HepG2 (cell line): Measurements from ENCODE around the gene FLYWCH1. TPM values are rescaled to one million over a fixed set of nuclear protein-coding genes. Genes with fewer than 3 reads are reported as not detected.

Source experiments
- ADNP ChIP-seq: sonication (generic); formaldehyde crosslinking; IDR thresholded peaks from 2 replicates; pipeline ENCODE4 v1.4.0; 2020; ENCODE audit warnings: missing genetic modification reagents
- AKAP8 ChIP-seq: sonication (generic); formaldehyde crosslinking; IDR thresholded peaks from 2 replicates; pipeline ENCODE4 v1.5.1; 2020; ENCODE audit warnings: mild to moderate bottlenecking, missing genetic modification reagents
- CEBPG ChIP-seq: IDR thresholded peaks from 2 replicates; pipeline ENCODE4 v1.6.1; 2016
- ELK4 ChIP-seq: sonication (generic); formaldehyde crosslinking; IDR thresholded peaks from 2 replicates; pipeline ENCODE4 v1.9.0; 2021; ENCODE audit warnings: missing genetic modification reagents, borderline replicate concordance
- FOXP4 ChIP-seq: sonication (generic); formaldehyde crosslinking; IDR thresholded peaks from 2 replicates; pipeline ENCODE4 v1.4.0; 2020; ENCODE audit warnings: missing genetic modification reagents
- KDM2A ChIP-seq: sonication (generic); formaldehyde crosslinking; IDR thresholded peaks from 2 replicates; pipeline ENCODE4 v1.4.0; 2020; ENCODE audit warnings: low read depth, missing genetic modification reagents, borderline replicate concordance
- MEIS1 ChIP-seq: sonication (generic); formaldehyde crosslinking; IDR thresholded peaks from 2 replicates; pipeline ENCODE4 v1.9.0; 2021; ENCODE audit warnings: mild to moderate bottlenecking, missing genetic modification reagents, moderate library complexity, borderline replicate concordance
- NR2F1 ChIP-seq, 2 experiments: fragments of 450-650 bp in 1 of 2; formaldehyde crosslinking in 1 of 2; IDR thresholded peaks; 2 replicates each; pipeline versions ENCODE4 v1.5.0 to v1.6.1; 2016 to 2020; ENCODE audit warnings: mild to moderate bottlenecking in 1 of 2, missing compliant biosample characterization in 1 of 2, missing genetic modification reagents in 1 of 2, moderate library complexity in 1 of 2
- PAWR ChIP-seq: sonication (generic); formaldehyde crosslinking; IDR thresholded peaks from 2 replicates; pipeline ENCODE4 v1.4.0; 2020; ENCODE audit warnings: missing genetic modification reagents, mild to moderate bottlenecking, borderline replicate concordance
- RFXANK ChIP-seq: IDR thresholded peaks from 2 replicates; pipeline ENCODE4 v1.6.1; 2016
- SMYD3 ChIP-seq: sonication (generic); formaldehyde crosslinking; IDR thresholded peaks from 2 replicates; pipeline ENCODE4 v1.8.1; 2023; ENCODE audit warnings: mild to moderate bottlenecking, missing genetic modification reagents
- SP2 ChIP-seq: sonication (generic); formaldehyde crosslinking; IDR thresholded peaks from 2 replicates; pipeline ENCODE4 v1.5.1; 2020; ENCODE audit warnings: mild to moderate bottlenecking, missing genetic modification reagents
- SRSF1 ChIP-seq: fragments of 200-400 bp; formaldehyde crosslinking; optimal IDR thresholded peaks from 2 replicates; pipeline ENCODE3; 2017; ENCODE audit warnings: mild to moderate bottlenecking, low read depth, low read length, moderate library complexity
- ZBED4 ChIP-seq: sonication (generic); formaldehyde crosslinking; IDR thresholded peaks from 2 replicates; pipeline ENCODE4 v1.4.0; 2020; ENCODE audit warnings: missing genetic modification reagents, borderline replicate concordance
- ZBTB2 ChIP-seq: sonication (generic); formaldehyde crosslinking; IDR thresholded peaks from 2 replicates; pipeline ENCODE4 v1.8.0; 2022; ENCODE audit warnings: low read depth, missing genetic modification reagents
- ZMAT3 ChIP-seq: sonication (generic); formaldehyde crosslinking; conservative IDR thresholded peaks from 2 replicates; pipeline ENCODE4 v1.7.0; 2021; ENCODE audit warnings: missing genetic modification reagents
- ZNF484 ChIP-seq: sonication (generic); formaldehyde crosslinking; IDR thresholded peaks from 2 replicates; pipeline ENCODE4 v1.5.1; 2020; ENCODE audit warnings: mild to moderate bottlenecking, low read depth, missing genetic modification reagents, borderline replicate concordance
- ZNF570 ChIP-seq: sonication (generic); formaldehyde crosslinking; IDR thresholded peaks from 2 replicates; pipeline ENCODE4 v1.4.0; 2020; ENCODE audit warnings: mild to moderate bottlenecking, missing genetic modification reagents, borderline replicate concordance
- ZNF616 ChIP-seq: sonication (generic); formaldehyde crosslinking; IDR thresholded peaks from 2 replicates; pipeline ENCODE4 v1.5.0; 2020; ENCODE audit warnings: low read depth, mild to moderate bottlenecking, missing genetic modification reagents
- ZNF790 ChIP-seq: sonication (generic); formaldehyde crosslinking; IDR thresholded peaks from 2 replicates; pipeline ENCODE4 v1.8.0; 2022; ENCODE audit warnings: missing genetic modification reagents, mild to moderate bottlenecking, borderline replicate concordance
- polyA plus RNA-seq, 8 experiments: library from polyadenylated mRNA; depleted of rRNA in 3 of 8; stranded (reverse) in 7 of 8; unstranded in 1 of 8; fragments of >200 nt; fragmentation: Illumina TruSeq in 4 of 8; extraction: Trizol in 4 of 8; gene quantifications; 2 replicates each; pipeline versions ENCODE4 v1.2.1 to v1.2.3, GENCODE V29; 2011 to 2016; ENCODE audit warnings: low read depth in 4 of 8, missing spikeins in 1 of 8, mixed read lengths in 1 of 8; ENCODE audit not compliant: insufficient read depth in 1 of 8
- total RNA-seq, 5 experiments: library from RNA; depleted of rRNA; stranded (reverse); fragments of >200 nt; fragmentation: Illumina TruSeq; extraction: Trizol; gene quantifications; 2 replicates each; pipeline ENCODE4 v1.2.3, GENCODE V29; 2016; ENCODE audit warnings: low read depth in 1 of 5

The FLYWCH1 gene
- total and polyA plus RNA-seq, 2 of the 13 experiments (the other 11 are each of a cell fraction or from before 2014, with no cell fraction given): 7.3 to 12.4 TPM

- TF ChIP-seq ADNP (no peak), PAWR (CRISPR knock-in tag) (0 out of 2 replicates have a peak, but pooled peaks have one; percentile 63), SMYD3 (CRISPR knock-in tag) (no peak), FOXP4 (0 out of 2 replicates have a peak, but pooled peaks have one; percentile 29), ZMAT3 (CRISPR knock-in tag) (peak; percentile 88; the same call in 1 of the 2 replicates), ZBTB2 (CRISPR knock-in tag) (peak; percentile 63; the same call in 1 of the 2 replicates), SRSF1 (peak; percentile 19), SP2 (peak; percentile 89), KDM2A (CRISPR knock-in tag) (peak; percentile 79), ZNF616 (CRISPR knock-in tag) (no peak), CEBPG (0 out of 2 replicates have a peak, but pooled peaks have one; percentile 8), ELK4 (CRISPR knock-in tag) (no peak), AKAP8 (CRISPR knock-in tag) (peak; percentile 83), ZBED4 (peak; percentile 72; the same call in 1 of the 2 replicates), ZNF484 (no peak), ZNF790 (CRISPR knock-in tag) (peak; percentile 66; the same call in 1 of the 2 replicates), RFXANK (CRISPR knock-in tag) (no peak; the same call in 1 of the 2 replicates), MEIS1 (CRISPR knock-in tag) (peak; percentile 89), NR2F1 (CRISPR knock-in tag; IDR thresholded peaks at IDR 0.05) (no peak), ZNF570 (CRISPR knock-in tag) (no peak; the same call in 1 of the 2 replicates)
These were observed 28.9 kb upstream of the FLYWCH1 start, which contains the start of gene FLYWCH2 (continued) for GRCh38 chr16:2882650-2883457.
